ENCODE data around the gene AQP1. TPM values are rescaled to one million over a fixed set of nuclear protein-coding genes. Genes with fewer than 3 reads are reported as not detected.

AQP1 gene
- polyA plus RNA-seq, 2 of the 4 experiments (the other 2 are of a cell fraction), result 0.49 to 0.58 TPM

GRCh38 chr7:30897770-30898169 lies 13.9 kb upstream of the AQP1 start:
- DNase-seq (ENCODE audit: low read depth in 1 of 2, low spot score in 1 of 2), result no peak

GRCh38 chr7:30898411-30898810 lies 13.2 kb upstream of the AQP1 start:
- ATAC-seq (no peak), DNase-seq (ENCODE audit: low read depth in 1 of 2, low spot score in 1 of 2) (no peak), FAIRE-seq (no peak)
- CTCF ChIA-PET, result interaction anchor here (1.1 to 1.4 kb wide), 3 partner anchors 10 to 41 kb away, joined by 4 read pairs; no protein-coding TSS in a partner anchor
- POLR2A ChIA-PET, result no interaction called here
- Histone ChIP-seq H3K4me1 (peaks cover 8% of the 10 kb centered on the region; the same call in 1 of the 3 replicates), H3K9me3 (no peaks in the 10 kb centered on the region), H3K4me2 (no peak overlapping the region), H3K27ac (no peak overlapping the region), H3K4me3 (no peak overlapping the region)
- no peak for TF ChIP-seq EHF (CRISPR knock-in tag; IDR thresholded peaks at IDR 0.05)
- TF ChIP-seq MAX (IDR thresholded peaks at IDR 0.05), result no peak
- TF ChIP-seq SREBF2 (IDR thresholded peaks at IDR 0.05), result no peak
- TF ChIP-seq PHF8 (IDR thresholded peaks at IDR 0.05; ENCODE audit: borderline replicate concordance, low read depth), result no peak
- TF ChIP-seq, protein P1, sequence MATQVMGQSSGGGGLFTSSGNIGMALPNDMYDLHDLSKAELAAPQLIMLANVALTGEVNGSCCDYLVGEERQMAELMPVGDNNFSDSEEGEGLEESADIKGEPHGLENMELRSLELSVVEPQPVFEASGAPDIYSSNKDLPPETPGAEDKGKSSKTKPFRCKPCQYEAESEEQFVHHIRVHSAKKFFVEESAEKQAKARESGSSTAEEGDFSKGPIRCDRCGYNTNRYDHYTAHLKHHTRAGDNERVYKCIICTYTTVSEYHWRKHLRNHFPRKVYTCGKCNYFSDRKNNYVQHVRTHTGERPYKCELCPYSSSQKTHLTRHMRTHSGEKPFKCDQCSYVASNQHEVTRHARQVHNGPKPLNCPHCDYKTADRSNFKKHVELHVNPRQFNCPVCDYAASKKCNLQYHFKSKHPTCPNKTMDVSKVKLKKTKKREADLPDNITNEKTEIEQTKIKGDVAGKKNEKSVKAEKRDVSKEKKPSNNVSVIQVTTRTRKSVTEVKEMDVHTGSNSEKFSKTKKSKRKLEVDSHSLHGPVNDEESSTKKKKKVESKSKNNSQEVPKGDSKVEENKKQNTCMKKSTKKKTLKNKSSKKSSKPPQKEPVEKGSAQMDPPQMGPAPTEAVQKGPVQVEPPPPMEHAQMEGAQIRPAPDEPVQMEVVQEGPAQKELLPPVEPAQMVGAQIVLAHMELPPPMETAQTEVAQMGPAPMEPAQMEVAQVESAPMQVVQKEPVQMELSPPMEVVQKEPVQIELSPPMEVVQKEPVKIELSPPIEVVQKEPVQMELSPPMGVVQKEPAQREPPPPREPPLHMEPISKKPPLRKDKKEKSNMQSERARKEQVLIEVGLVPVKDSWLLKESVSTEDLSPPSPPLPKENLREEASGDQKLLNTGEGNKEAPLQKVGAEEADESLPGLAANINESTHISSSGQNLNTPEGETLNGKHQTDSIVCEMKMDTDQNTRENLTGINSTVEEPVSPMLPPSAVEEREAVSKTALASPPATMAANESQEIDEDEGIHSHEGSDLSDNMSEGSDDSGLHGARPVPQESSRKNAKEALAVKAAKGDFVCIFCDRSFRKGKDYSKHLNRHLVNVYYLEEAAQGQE (IDR thresholded peaks at IDR 0.05), result no peak
- no peak for TF ChIP-seq RFX5 (IDR thresholded peaks at IDR 0.05)
- TF ChIP-seq POLR2AphosphoS2 (conservative IDR thresholded peaks at IDR 0.05; ENCODE audit: low read length), result no peak
- no peak for TF ChIP-seq RCOR1 (IDR thresholded peaks at IDR 0.05; ENCODE audit: low read depth, low read length)
- no peak for TF ChIP-seq HES2 (IDR thresholded peaks at IDR 0.05)
- TF ChIP-seq CHD2 (IDR thresholded peaks at IDR 0.05; ENCODE audit: low read length, partially characterized antibody), result no peak
- TF ChIP-seq, protein P2, sequence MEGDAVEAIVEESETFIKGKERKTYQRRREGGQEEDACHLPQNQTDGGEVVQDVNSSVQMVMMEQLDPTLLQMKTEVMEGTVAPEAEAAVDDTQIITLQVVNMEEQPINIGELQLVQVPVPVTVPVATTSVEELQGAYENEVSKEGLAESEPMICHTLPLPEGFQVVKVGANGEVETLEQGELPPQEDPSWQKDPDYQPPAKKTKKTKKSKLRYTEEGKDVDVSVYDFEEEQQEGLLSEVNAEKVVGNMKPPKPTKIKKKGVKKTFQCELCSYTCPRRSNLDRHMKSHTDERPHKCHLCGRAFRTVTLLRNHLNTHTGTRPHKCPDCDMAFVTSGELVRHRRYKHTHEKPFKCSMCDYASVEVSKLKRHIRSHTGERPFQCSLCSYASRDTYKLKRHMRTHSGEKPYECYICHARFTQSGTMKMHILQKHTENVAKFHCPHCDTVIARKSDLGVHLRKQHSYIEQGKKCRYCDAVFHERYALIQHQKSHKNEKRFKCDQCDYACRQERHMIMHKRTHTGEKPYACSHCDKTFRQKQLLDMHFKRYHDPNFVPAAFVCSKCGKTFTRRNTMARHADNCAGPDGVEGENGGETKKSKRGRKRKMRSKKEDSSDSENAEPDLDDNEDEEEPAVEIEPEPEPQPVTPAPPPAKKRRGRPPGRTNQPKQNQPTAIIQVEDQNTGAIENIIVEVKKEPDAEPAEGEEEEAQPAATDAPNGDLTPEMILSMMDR (IDR thresholded peaks at IDR 0.05), result no peak
- TF ChIP-seq FOSB (CRISPR knock-in tag; IDR thresholded peaks at IDR 0.05), result no peak
- no peak for TF ChIP-seq CEBPB (IDR thresholded peaks at IDR 0.05)
- no peak for TF ChIP-seq CHD4 (IDR thresholded peaks at IDR 0.05; ENCODE audit: borderline replicate concordance)
- no peak for TF ChIP-seq RARB (CRISPR knock-in tag; IDR thresholded peaks at IDR 0.05)
- no peak for TF ChIP-seq CBX8 (IDR thresholded peaks at IDR 0.05)
- no peak for TF ChIP-seq TFCP2L1 (CRISPR knock-in tag; IDR thresholded peaks at IDR 0.05)
- 73% methylated on average over 10 of the region's 12 CpGs for WGBS (ENCODE audit: missing lambda C conversion rate)

More at GRCh38 chr7:30897770-30898169, 13.9 kb upstream of the AQP1 start:
- Histone ChIP-seq H3K4me2 (peak overlapping the region; percentile 28), H3K4me1 (peaks cover 8% of the 10 kb centered on the region; the same call in 1 of the 3 replicates), H3K9me3 (no peaks in the 10 kb centered on the region), H3K27ac (no peak overlapping the region), H3K4me3 (no peak overlapping the region)
- POLR2A ChIA-PET, result no interaction called here
- ATAC-seq (no peak), FAIRE-seq (no peak)
- TF ChIP-seq ZNF302 (CRISPR knock-in tag; IDR thresholded peaks at IDR 0.05) (no peak), ZC3H11A (IDR thresholded peaks at IDR 0.05) (no peak), MYC (IDR thresholded peaks at IDR 0.05; ENCODE audit: borderline replicate concordance, low read length) (no peak), ZSCAN20 (CRISPR knock-in tag; IDR thresholded peaks at IDR 0.05) (no peak), FOSL2 (IDR thresholded peaks at IDR 0.05) (no peak), FOSL2 (CRISPR knock-in tag; IDR thresholded peaks at IDR 0.05) (no peak), MAX (IDR thresholded peaks at IDR 0.05) (no peak), CBX8 (IDR thresholded peaks at IDR 0.05) (no peak), NR3C1 (IDR thresholded peaks at IDR 0.05) (no peak), HES2 (IDR thresholded peaks at IDR 0.05) (no peak), NPAS2 (CRISPR knock-in tag; IDR thresholded peaks at IDR 0.05; ENCODE audit: borderline replicate concordance) (no peak)
- TF ChIP-seq, protein P3, sequence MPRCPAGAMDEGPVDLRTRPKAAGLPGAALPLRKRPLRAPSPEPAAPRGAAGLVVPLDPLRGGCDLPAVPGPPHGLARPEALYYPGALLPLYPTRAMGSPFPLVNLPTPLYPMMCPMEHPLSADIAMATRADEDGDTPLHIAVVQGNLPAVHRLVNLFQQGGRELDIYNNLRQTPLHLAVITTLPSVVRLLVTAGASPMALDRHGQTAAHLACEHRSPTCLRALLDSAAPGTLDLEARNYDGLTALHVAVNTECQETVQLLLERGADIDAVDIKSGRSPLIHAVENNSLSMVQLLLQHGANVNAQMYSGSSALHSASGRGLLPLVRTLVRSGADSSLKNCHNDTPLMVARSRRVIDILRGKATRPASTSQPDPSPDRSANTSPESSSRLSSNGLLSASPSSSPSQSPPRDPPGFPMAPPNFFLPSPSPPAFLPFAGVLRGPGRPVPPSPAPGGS (IDR thresholded peaks at IDR 0.05), result no peak
- CTCF ChIA-PET, result interaction anchor here (0.6 to 1.1 kb wide), 3 partner anchors 11 to 131 kb away, joined by 3 to 4 read pairs (median 3); no protein-coding TSS in a partner anchor
- 64% methylated on average over 2 of the region's 2 CpGs for WGBS (ENCODE audit: missing lambda C conversion rate)

Data from A549 (cell line).